ENCODE measurements around the gene DDR1.

DNA sequence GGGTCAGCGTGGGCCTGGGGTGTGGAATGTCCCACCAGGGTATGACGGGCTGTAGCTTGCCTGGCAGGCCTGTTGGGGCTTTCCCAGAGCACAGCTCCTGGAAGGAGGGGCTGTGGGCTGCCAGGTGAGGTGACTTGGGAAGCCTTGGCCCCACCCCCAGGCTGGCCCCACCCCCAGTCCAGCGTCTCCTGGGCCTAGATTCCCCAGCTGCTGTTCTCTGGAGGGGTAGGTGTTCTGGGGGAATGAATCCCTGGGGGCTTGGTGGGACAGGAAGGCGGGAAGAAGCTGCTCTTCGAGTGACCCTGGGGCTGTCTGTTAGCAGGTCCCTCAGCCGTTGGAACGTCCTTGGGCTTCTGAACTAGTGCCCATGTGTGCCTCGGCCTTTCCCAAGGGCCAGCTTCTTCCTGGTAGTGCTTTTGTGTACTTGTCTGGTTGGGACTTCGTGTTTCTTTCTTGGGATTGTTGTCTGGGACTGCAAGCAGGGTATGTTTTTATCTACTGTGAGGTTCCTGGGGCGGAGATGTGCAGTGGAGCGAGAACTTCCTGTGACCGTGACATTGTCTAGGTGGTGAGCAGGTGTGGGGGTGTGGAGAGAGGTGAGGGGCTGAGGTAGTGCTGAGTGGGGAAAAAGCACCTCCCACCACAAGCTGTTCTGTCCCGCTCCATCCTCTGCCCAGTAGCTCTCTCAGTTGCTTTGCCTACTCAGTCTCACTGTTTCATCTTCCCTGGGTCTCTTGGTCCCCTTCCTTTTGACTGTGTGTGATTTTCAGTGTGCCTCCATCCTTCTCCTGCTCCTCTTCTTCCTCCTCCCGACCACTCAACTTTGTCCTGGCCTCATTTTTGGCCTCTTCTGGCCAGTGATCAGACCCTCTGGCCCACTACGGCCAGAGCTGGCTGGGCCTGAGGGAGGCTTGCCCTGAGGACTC, 1.3 kb upstream of the DDR1 start:
- TF ChIP-seq, protein P1, sequence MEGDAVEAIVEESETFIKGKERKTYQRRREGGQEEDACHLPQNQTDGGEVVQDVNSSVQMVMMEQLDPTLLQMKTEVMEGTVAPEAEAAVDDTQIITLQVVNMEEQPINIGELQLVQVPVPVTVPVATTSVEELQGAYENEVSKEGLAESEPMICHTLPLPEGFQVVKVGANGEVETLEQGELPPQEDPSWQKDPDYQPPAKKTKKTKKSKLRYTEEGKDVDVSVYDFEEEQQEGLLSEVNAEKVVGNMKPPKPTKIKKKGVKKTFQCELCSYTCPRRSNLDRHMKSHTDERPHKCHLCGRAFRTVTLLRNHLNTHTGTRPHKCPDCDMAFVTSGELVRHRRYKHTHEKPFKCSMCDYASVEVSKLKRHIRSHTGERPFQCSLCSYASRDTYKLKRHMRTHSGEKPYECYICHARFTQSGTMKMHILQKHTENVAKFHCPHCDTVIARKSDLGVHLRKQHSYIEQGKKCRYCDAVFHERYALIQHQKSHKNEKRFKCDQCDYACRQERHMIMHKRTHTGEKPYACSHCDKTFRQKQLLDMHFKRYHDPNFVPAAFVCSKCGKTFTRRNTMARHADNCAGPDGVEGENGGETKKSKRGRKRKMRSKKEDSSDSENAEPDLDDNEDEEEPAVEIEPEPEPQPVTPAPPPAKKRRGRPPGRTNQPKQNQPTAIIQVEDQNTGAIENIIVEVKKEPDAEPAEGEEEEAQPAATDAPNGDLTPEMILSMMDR (IDR thresholded peaks at IDR 0.05), result no peak
- TF ChIP-seq TCF7L2 (IDR thresholded peaks at IDR 0.05; ENCODE audit: low read depth, low read length), result no peak

All from Panc1 (cell line).